ENCODE results near the gene FEM1C. TPM values are rescaled to one million over a fixed set of nuclear protein-coding genes. Genes with fewer than 3 reads are reported as not detected.

FEM1C gene
- polyA plus RNA-seq, 1 donor from 2014 or later: 16.4 TPM

- H3K27me3 ChIP-seq (ENCODE audit: insufficient read depth, low read depth, low read length): no peaks in the 10 kb centered on the region
- no peaks in the 10 kb centered on the region for H3K36me3 ChIP-seq (ENCODE audit: insufficient read depth, low read length)
- H3K4me3 ChIP-seq (ENCODE audit: low read length): no peak overlapping the region
- H3F3A ChIP-seq (ENCODE audit: insufficient read depth, low read length, poor library complexity, severe bottlenecking): no peaks in the 10 kb centered on the region
- H2AFZ ChIP-seq (ENCODE audit: low read depth, low read length): no peak overlapping the region
- no peak overlapping the region for H3K27ac ChIP-seq (ENCODE audit: low read length)
- no peak overlapping the region for H3K4me2 ChIP-seq (ENCODE audit: low read length)
- no peaks in the 10 kb centered on the region for H3K79me2 ChIP-seq (replicated peaks; ENCODE audit: insufficient read depth, low read length)
- TF ChIP-seq, protein P1, sequence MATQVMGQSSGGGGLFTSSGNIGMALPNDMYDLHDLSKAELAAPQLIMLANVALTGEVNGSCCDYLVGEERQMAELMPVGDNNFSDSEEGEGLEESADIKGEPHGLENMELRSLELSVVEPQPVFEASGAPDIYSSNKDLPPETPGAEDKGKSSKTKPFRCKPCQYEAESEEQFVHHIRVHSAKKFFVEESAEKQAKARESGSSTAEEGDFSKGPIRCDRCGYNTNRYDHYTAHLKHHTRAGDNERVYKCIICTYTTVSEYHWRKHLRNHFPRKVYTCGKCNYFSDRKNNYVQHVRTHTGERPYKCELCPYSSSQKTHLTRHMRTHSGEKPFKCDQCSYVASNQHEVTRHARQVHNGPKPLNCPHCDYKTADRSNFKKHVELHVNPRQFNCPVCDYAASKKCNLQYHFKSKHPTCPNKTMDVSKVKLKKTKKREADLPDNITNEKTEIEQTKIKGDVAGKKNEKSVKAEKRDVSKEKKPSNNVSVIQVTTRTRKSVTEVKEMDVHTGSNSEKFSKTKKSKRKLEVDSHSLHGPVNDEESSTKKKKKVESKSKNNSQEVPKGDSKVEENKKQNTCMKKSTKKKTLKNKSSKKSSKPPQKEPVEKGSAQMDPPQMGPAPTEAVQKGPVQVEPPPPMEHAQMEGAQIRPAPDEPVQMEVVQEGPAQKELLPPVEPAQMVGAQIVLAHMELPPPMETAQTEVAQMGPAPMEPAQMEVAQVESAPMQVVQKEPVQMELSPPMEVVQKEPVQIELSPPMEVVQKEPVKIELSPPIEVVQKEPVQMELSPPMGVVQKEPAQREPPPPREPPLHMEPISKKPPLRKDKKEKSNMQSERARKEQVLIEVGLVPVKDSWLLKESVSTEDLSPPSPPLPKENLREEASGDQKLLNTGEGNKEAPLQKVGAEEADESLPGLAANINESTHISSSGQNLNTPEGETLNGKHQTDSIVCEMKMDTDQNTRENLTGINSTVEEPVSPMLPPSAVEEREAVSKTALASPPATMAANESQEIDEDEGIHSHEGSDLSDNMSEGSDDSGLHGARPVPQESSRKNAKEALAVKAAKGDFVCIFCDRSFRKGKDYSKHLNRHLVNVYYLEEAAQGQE (IDR thresholded peaks at IDR 0.05; ENCODE audit: borderline replicate concordance): no peak
- TF ChIP-seq RAD21 (conservative IDR thresholded peaks at IDR 0.05) (no peak), TAF1 (IDR thresholded peaks at IDR 0.05; ENCODE audit: low read depth) (no peak), SMC3 (conservative IDR thresholded peaks at IDR 0.05; ENCODE audit: poor library complexity) (no peak), MXI1 (conservative IDR thresholded peaks at IDR 0.05; ENCODE audit: poor library complexity, severe bottlenecking) (no peak)
- H4K20me1 ChIP-seq (ENCODE audit: insufficient read depth): no peaks in the 10 kb centered on the region
- no peaks in the 10 kb centered on the region for H3K9me2 ChIP-seq (ENCODE audit: insufficient read depth, low read length)
- H3K9me3 ChIP-seq (ENCODE audit: low read length): no peaks in the 10 kb centered on the region
- H3K9ac ChIP-seq (ENCODE audit: low read length): no peak overlapping the region
Observed at GRCh38 chr5:115471345-115472063, 73.1 kb downstream of the FEM1C start.

GRCh38 chr5:115470921-115471320, 73.7 kb downstream of the FEM1C start:
- Histone ChIP-seq H3K27me3 (ENCODE audit: insufficient read depth, low read depth, low read length) (no peaks in the 10 kb centered on the region), H2AFZ (ENCODE audit: low read depth, low read length) (no peak overlapping the region), H3K9ac (ENCODE audit: low read length) (no peak overlapping the region), H3F3A (ENCODE audit: insufficient read depth, low read length, poor library complexity, severe bottlenecking) (no peaks in the 10 kb centered on the region), H3K9me2 (ENCODE audit: insufficient read depth, low read length) (no peaks in the 10 kb centered on the region), H3K79me2 (replicated peaks; ENCODE audit: insufficient read depth, low read length) (no peaks in the 10 kb centered on the region), H3K27ac (ENCODE audit: low read length) (no peak overlapping the region), H3K4me2 (ENCODE audit: low read length) (no peak overlapping the region), H3K9me3 (ENCODE audit: low read length) (no peaks in the 10 kb centered on the region), H3K4me3 (ENCODE audit: low read length) (no peak overlapping the region), H4K20me1 (ENCODE audit: insufficient read depth) (no peaks in the 10 kb centered on the region), H3K36me3 (ENCODE audit: insufficient read depth, low read length) (no peaks in the 10 kb centered on the region)
- no peak for TF ChIP-seq EP300 (conservative IDR thresholded peaks at IDR 0.05; ENCODE audit: poor library complexity, severe bottlenecking)
- no peak for TF ChIP-seq SMC3 (conservative IDR thresholded peaks at IDR 0.05; ENCODE audit: poor library complexity)
- no peak for TF ChIP-seq CTCF (IDR thresholded peaks at IDR 0.05; ENCODE audit: poor library complexity, severe bottlenecking)
- no peak for TF ChIP-seq RAD21 (conservative IDR thresholded peaks at IDR 0.05)
- TF ChIP-seq TAF1 (IDR thresholded peaks at IDR 0.05; ENCODE audit: low read depth): no peak
- no peak for TF ChIP-seq MXI1 (conservative IDR thresholded peaks at IDR 0.05; ENCODE audit: poor library complexity, severe bottlenecking)
- TF ChIP-seq, protein P1 (IDR thresholded peaks at IDR 0.05; ENCODE audit: borderline replicate concordance): no peak
- TF ChIP-seq EZH2 (IDR thresholded peaks at IDR 0.05; ENCODE audit: borderline replicate concordance, insufficient read depth, low read length, poor library complexity, severe bottlenecking): no peak
- TF ChIP-seq POLR2AphosphoS5 (IDR thresholded peaks at IDR 0.05): no peak

Measured in neural cell (in vitro differentiated cells).